GM12891 (cell line): ENCODE data around the gene CCM2.

ENCODE experiments used
- DNase-seq: peaks from one replicate; pipeline ENCODE4 v3.0.0; 2011; ENCODE audit warnings: low spot score; ENCODE audit not compliant: insufficient read length
- FAIRE-seq: peaks from 2 replicates; lab custom pipeline; 2011; peaks lifted over from hg19 to GRCh38; lab: Jason Lieb, UNC
- PAX5 ChIP-seq: IDR thresholded peaks from 2 replicates; pipeline ENCODE4 v1.6.1; 2011; ENCODE audit warnings: low read length, moderate library complexity, mild to moderate bottlenecking; ENCODE audit not compliant: insufficient read depth, severe bottlenecking
- POLR2A ChIP-seq: IDR thresholded peaks from 2 replicates; pipeline ENCODE4 v1.6.1; 2011; ENCODE audit warnings: low read depth, low read length, control low read depth
- POLR2AphosphoS5 ChIP-seq: IDR thresholded peaks from 2 replicates; pipeline ENCODE4 v1.6.1; 2011; ENCODE audit warnings: low read depth, low read length, control low read depth
- POU2F2 ChIP-seq: IDR thresholded peaks from 2 replicates; pipeline ENCODE4 v1.6.1; 2011; ENCODE audit warnings: low read depth, mild to moderate bottlenecking, control low read depth, low read length, moderate library complexity
- SPI1 ChIP-seq: IDR thresholded peaks from 2 replicates; pipeline ENCODE4 v1.6.1; 2011; ENCODE audit warnings: low read depth, low read length, control low read depth
- TAF1 ChIP-seq: IDR thresholded peaks from 2 replicates; pipeline ENCODE4 v1.6.1; 2011; ENCODE audit warnings: low read depth, low read length, control low read depth

CCM2 gene

DNA sequence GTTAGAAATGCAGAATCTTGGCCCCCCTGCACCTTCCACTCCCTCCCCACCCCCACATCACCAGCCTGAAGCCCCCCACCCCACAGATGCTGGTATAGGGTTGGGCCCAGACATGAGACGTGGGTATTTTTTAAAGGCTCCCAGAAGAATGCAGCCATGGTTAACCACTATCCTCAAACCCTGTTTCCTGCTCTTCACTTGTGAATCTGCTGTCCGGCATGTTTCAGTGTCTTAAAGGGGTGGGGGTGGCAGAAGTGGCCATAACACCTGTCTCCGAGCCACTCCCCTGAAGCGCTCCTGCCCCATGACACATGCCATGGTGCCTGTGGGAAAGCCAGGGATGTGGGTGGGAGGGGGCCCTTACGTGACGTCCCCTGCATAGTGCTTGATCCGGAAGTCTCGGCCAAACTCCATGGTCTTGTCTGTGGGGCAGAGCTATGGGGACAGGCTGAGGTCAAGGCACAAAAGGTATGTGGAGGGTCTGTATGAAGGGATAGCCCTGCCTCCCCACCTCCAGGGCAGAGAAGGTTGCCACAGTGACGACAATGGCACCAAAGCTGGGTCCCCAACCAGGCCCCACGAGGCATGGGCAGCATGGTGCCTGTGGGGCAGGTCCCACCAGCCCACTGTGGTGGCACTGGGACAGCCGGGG, 30.8 kb upstream of the CCM2 start:
- TF ChIP-seq SPI1, result no peak
- peak; percentile 41; the same call in 1 of the 2 replicates for TF ChIP-seq POLR2AphosphoS5
- no peak for FAIRE-seq
- no peak for DNase-seq

DNA sequence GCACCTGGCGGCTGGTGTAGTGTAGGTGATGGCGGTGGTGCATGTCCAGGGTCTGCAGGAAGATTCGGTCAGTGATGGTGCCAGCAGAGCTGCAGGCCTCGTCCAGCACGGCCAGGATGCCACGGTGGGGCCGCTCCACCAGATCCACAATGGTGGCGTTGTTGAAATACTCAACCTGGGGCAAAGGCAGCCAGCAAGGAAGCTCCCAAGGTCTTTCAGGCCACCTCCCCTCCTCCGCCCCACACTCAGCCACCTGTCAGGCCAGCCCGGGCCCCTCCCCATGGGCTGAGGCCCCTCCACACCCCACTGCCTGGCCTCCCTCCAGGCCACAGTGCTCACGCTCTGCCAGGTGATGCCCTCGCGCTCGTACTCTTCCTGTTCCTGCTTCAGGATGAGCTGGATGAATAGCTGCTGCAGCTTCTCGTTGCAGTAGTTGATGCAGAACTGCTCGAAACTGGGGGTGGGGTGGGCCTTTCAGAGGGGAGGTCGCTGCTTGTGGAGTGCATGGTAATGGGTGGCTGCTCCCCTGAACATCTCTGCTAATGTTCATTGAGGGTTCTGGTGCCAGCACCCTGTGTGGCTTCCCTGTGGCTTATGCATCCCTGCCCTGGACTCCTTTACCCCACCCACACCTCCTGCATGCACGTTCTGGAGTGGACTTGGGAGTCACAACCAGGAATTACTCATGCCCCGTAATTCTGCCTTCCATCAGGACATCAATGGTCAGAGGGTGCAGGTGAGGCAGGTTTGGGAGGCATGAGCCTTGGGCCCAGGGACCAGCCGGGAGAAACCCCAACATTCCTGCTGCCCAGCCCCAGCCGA, 30.1 kb upstream of the CCM2 start:
- TF ChIP-seq POLR2A (no peak; the same call in 1 of the 2 replicates), POLR2AphosphoS5 (no peak; the same call in 1 of the 2 replicates), TAF1 (no peak), PAX5 (no peak)
- DNase-seq (no peak), FAIRE-seq (no peak)

DNA sequence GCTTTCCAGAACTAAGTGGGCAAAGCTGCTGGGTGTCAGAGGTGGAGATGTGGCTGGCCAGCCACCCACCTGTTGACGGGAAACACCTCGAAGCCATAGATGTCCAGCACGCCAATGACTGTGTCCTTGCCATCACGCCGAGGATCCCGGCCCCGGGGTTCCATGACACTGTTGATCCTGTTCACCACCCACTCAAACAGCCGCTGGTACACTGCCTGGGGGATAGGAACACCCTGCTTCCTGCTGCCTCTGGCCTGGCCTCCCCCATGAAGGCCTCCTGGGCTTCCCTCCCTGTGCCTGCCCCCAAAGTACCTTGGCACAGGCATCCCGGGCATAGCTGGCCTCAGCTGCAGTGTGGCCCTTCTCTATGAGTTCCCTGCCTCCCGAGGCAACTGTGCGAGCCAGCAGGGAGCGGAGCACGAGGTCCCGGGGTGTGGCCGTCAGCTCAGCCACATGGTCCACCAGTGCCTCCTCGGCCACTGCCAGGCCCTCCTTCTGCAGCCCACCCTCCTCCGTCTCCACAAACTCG, 29.4 kb upstream of the CCM2 start:
- DNase-seq (no peak), FAIRE-seq (no peak)
- no peak for TF ChIP-seq TAF1
- TF ChIP-seq POU2F2, result no peak
- no peak for TF ChIP-seq SPI1
- TF ChIP-seq POLR2AphosphoS5, result no peak
- TF ChIP-seq PAX5, result no peak
- TF ChIP-seq POLR2A, result no peak

GRCh38 chr7:44971188-44971901, 28.7 kb upstream of the CCM2 start:
- DNase-seq (no peak), FAIRE-seq (no peak)
- TF ChIP-seq POU2F2 (no peak), SPI1 (no peak), TAF1 (no peak), POLR2AphosphoS5 (no peak; the same call in none of the 2 replicates), POLR2A (no peak; the same call in 1 of the 2 replicates), PAX5 (no peak)

- FAIRE-seq, result no peak
These were observed 28.0 kb upstream of the CCM2 start for GRCh38 chr7:44971902-44972441.

DNA sequence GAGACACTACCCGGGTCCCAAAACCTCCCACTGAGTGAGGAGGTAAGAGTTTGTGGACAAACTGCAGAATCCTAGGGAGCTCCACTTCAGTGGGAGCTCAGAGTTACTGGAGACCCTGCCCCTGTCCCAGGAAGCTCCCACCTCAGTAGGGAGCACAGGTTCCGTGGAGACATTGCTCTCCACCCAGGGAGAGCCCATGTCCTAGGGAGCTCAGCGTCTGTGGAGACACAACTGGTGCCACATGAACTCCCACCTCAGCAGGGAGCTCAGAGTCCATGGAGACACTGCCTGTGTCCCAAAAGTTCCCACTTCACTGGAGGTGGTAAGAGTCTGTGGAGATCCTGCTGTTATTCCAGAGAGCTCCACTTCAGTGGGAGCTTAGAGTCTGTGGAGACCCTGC, 27.4 kb upstream of the CCM2 start:
- DNase-seq (no peak), FAIRE-seq (no peak)
- no peak for TF ChIP-seq PAX5
- TF ChIP-seq SPI1, result no peak
- no peak for TF ChIP-seq TAF1
- TF ChIP-seq POLR2AphosphoS5, result no peak; the same call in 1 of the 2 replicates
- no peak for TF ChIP-seq POLR2A
- TF ChIP-seq POU2F2, result no peak

More at GRCh38 chr7:44971902-44972441, 28.0 kb upstream of the CCM2 start:
- DNase-seq, result no peak
- peak; percentile 16; the same call in 1 of the 2 replicates for TF ChIP-seq POLR2AphosphoS5
- no peak for TF ChIP-seq SPI1
- TF ChIP-seq POLR2A, result peak; percentile 70
- TF ChIP-seq POU2F2, result peak; percentile 63; the same call in 1 of the 2 replicates
- TF ChIP-seq TAF1, result no peak
- TF ChIP-seq PAX5, result no peak

DNA sequence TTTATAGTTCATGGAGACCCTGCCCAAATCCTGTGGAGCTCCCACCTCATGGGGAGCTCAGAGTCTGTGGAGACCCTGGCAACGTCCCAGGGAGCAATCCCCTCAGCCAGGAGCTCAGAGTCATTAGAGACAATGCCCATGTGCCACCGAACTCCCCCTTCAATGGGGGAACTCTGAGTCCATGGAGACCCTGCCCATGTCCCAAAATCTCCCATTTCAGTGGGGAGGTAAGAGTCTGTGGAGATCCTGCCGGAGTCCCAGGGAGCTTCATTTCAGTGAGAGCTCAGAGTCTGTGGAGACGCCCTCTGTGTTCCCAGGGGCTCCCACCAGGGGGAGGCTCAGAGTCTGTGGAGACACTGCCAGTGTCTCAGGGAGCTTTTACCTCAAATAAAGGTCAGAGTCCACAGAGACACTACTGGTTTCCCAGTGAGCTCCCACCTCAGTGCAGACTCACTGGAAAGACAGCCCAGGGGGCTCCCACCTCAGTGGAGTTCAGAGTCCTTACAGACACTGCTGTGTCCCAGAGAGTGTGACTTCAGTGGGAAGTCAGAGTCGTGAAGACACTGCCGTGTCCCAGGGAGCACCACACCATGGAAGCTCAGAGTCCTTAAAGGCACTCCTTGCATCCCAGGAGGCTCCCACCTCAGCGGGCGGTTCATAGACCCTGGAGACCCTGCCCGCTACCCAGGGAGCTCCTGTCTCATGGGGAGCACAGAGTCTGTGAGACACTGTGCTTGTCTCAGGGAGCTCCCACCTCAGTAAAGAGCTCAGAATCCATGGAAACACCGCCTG, 26.2 kb upstream of the CCM2 start:
- TF ChIP-seq POLR2A (0 out of 2 replicates have a peak, but pooled peaks have one; percentile 5), POU2F2 (no peak)
- DNase-seq (no peak), FAIRE-seq (no peak)

GRCh38 chr7:44974549-44974948, 25.5 kb upstream of the CCM2 start:
- no peak for DNase-seq
- FAIRE-seq, result no peak
- TF ChIP-seq SPI1 (no peak), POU2F2 (no peak), TAF1 (no peak)

- FAIRE-seq, result no peak
- TF ChIP-seq TAF1 (no peak), SPI1 (no peak), PAX5 (no peak)
These were observed 24.5 kb upstream of the CCM2 start for GRCh38 chr7:44975331-44976039.

More at GRCh38 chr7:44975331-44976039, 24.5 kb upstream of the CCM2 start:
- DNase-seq, result no peak
